SK-N-SH treated with all-trans-retinoic acid at 6 μM for 48 hours (cell line): ENCODE results near the gene CELF4.

Source experiments
- ATAC-seq: fragments of 200-7000 bp; cut with Tn5 transposase; 3 replicates; pipeline ENCODE4 v1.9.1; 2020; ENCODE audit warnings: mild to moderate bottlenecking, moderate library complexity
- ARNTL ChIP-seq: fragments of 450-650 bp; formaldehyde crosslinking; IDR thresholded peaks from 2 replicates; pipeline ENCODE4 v1.5.0; 2020; ENCODE audit warnings: low read depth, mild to moderate bottlenecking, moderate library complexity, borderline replicate concordance
- BACH2 ChIP-seq: fragments of 250-450 bp; sonication (Bioruptor Pico); IDR thresholded peaks from 2 replicates; pipeline ENCODE4 v1.9.0; 2021; ENCODE audit warnings: mild to moderate bottlenecking, borderline replicate concordance
- CSDC2 ChIP-seq: fragments of 250-450 bp; sonication (Bioruptor Pico); IDR thresholded peaks from 2 replicates; pipeline ENCODE4 v1.5.0; 2020; ENCODE audit warnings: mild to moderate bottlenecking, moderate library complexity
- ESRRG ChIP-seq: fragments of 250-450 bp; sonication (Bioruptor Pico); IDR thresholded peaks from 2 replicates; pipeline ENCODE4 v1.6.1; 2021; ENCODE audit warnings: mild to moderate bottlenecking
- GLIS3 ChIP-seq: fragments of 250-450 bp; sonication (Bioruptor Pico); IDR thresholded peaks from 2 replicates; pipeline ENCODE4 v1.5.0; 2020; ENCODE audit warnings: mild to moderate bottlenecking, moderate library complexity
- ISL1 ChIP-seq: fragments of 250-450 bp; sonication (Bioruptor Pico); IDR thresholded peaks from 2 replicates; pipeline ENCODE4 v2.1.2; 2022; ENCODE audit warnings: mild to moderate bottlenecking, moderate library complexity
- OSR1 ChIP-seq: fragments of 250-450 bp; sonication (Bioruptor Pico); IDR thresholded peaks from 2 replicates; pipeline ENCODE4 v1.8.0; 2022; ENCODE audit warnings: moderate library complexity, mild to moderate bottlenecking, inconsistent platforms
- PATZ1 ChIP-seq: fragments of 250-450 bp; sonication (Bioruptor Pico); IDR thresholded peaks from 2 replicates; pipeline ENCODE4 v1.8.0; 2020; ENCODE audit warnings: mild to moderate bottlenecking, moderate library complexity, borderline replicate concordance
- PPARA ChIP-seq: fragments of 250-450 bp; sonication (Bioruptor Pico); IDR thresholded peaks from 2 replicates; pipeline ENCODE4 v1.5.0; 2020; ENCODE audit warnings: mild to moderate bottlenecking, borderline replicate concordance
- RARB ChIP-seq: fragments of 250-450 bp; sonication (Bioruptor Pico); IDR thresholded peaks from 2 replicates; pipeline ENCODE4 v1.8.0; 2021; ENCODE audit warnings: mild to moderate bottlenecking, moderate library complexity
- SNAI2 ChIP-seq: fragments of 250-450 bp; sonication (Bioruptor Pico); IDR thresholded peaks from 2 replicates; pipeline ENCODE4 v1.5.0; 2020; ENCODE audit warnings: mild to moderate bottlenecking, moderate library complexity
- TCF4 ChIP-seq: fragments of 250-450 bp; sonication (Bioruptor Pico); IDR thresholded peaks from 2 replicates; pipeline ENCODE4 v1.8.0; 2021; ENCODE audit warnings: mild to moderate bottlenecking, moderate library complexity, borderline replicate concordance
- TOX ChIP-seq: fragments of 250-450 bp; sonication (Bioruptor Pico); IDR thresholded peaks from 2 replicates; pipeline ENCODE4 v1.8.0; 2021; ENCODE audit warnings: mild to moderate bottlenecking, moderate library complexity, borderline replicate concordance
- ZC3H10 ChIP-seq: fragments of 250-450 bp; sonication (Bioruptor Pico); IDR thresholded peaks from 2 replicates; pipeline ENCODE4 v1.5.1; 2021; ENCODE audit warnings: mild to moderate bottlenecking, moderate library complexity
- ZFP3 ChIP-seq: fragments of 250-450 bp; sonication (Bioruptor Pico); IDR thresholded peaks from 2 replicates; pipeline ENCODE4 v1.5.0; 2020; ENCODE audit warnings: mild to moderate bottlenecking, moderate library complexity
- ZFP30 ChIP-seq: fragments of 450-650 bp; formaldehyde crosslinking; IDR thresholded peaks from 2 replicates; pipeline ENCODE4 v1.5.0; 2022; ENCODE audit warnings: mild to moderate bottlenecking, moderate library complexity
- ZNF565 ChIP-seq: fragments of 450-650 bp; formaldehyde crosslinking; conservative IDR thresholded peaks from 2 replicates; pipeline ENCODE4 v1.5.0; 2020; ENCODE audit warnings: low read depth, mild to moderate bottlenecking, moderate library complexity
- ZNF70 ChIP-seq: fragments of 450-650 bp; formaldehyde crosslinking; IDR thresholded peaks from 2 replicates; pipeline ENCODE4 v1.5.0; 2020; ENCODE audit warnings: mild to moderate bottlenecking, moderate library complexity
- ZNF8 ChIP-seq: fragments of 450-650 bp; formaldehyde crosslinking; IDR thresholded peaks from 2 replicates; pipeline ENCODE4 v1.5.0; 2020; ENCODE audit warnings: mild to moderate bottlenecking, moderate library complexity
- TF ChIP-seq, protein P1 (sequence below): fragments of 250-450 bp; sonication (Bioruptor Pico); IDR thresholded peaks from 2 replicates; pipeline ENCODE4 v1.5.1; 2020; ENCODE audit warnings: low read depth, mild to moderate bottlenecking, moderate library complexity
- TF ChIP-seq, protein P2 (sequence below): fragments of 250-450 bp; sonication (Bioruptor Pico); IDR thresholded peaks from 2 replicates; pipeline ENCODE4 v1.8.0; 2021; ENCODE audit warnings: low read depth, mild to moderate bottlenecking, moderate library complexity, borderline replicate concordance
- TF ChIP-seq, protein P3 (sequence below): fragments of 250-450 bp; sonication (Bioruptor Pico); IDR thresholded peaks from 2 replicates; pipeline ENCODE4 v1.5.0; 2020; ENCODE audit warnings: mild to moderate bottlenecking, moderate library complexity
- TF ChIP-seq, protein P4 (sequence below): fragments of 250-450 bp; sonication (Bioruptor Pico); IDR thresholded peaks from 2 replicates; pipeline ENCODE4 v1.5.1; 2021; ENCODE audit warnings: mild to moderate bottlenecking, moderate library complexity

CELF4 gene

GRCh38 chr18:37508207-37508606 lies 57.4 kb downstream of the CELF4 start (continued):
- TF ChIP-seq GLIS3: no peak

DNA sequence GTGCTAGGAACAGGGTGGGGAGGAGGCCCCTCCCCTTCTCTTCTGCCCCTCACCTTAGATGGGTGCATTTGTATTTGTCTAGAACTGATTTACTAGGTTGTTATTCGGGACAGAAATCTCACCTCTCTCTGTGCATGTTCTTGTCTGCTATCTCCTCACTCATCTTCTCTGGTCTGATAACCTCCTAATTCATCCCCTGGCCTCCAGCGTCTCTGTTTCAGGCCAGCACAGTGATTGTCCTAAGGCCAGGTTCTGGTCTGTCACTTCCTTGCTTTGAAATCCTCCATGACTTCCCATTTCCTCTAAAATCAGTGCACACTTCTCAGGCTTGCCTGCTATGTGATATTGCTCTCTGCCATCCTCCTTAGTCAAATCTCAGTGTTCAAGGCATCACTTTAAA lies 58.4 kb downstream of the CELF4 start:
- TF ChIP-seq ISL1 (CRISPR knock-in tag) (no peak), CSDC2 (CRISPR knock-in tag) (no peak), ZNF70 (CRISPR knock-in tag) (peak; percentile 74; the same call in 1 of the 2 replicates)
- no peak for ATAC-seq

- TF ChIP-seq ZNF8 (CRISPR knock-in tag) (no peak), SNAI2 (CRISPR knock-in tag) (no peak), ARNTL (CRISPR knock-in tag) (no peak), ISL1 (CRISPR knock-in tag) (no peak), GLIS3 (no peak), ZFP3 (CRISPR knock-in tag) (no peak), ZC3H10 (no peak), TOX (CRISPR knock-in tag) (no peak), ZFP30 (CRISPR knock-in tag) (no peak), PATZ1 (no peak), RARB (no peak)
- no peak for ATAC-seq
Observed at GRCh38 chr18:37506001-37506400, 59.6 kb downstream of the CELF4 start.

DNA sequence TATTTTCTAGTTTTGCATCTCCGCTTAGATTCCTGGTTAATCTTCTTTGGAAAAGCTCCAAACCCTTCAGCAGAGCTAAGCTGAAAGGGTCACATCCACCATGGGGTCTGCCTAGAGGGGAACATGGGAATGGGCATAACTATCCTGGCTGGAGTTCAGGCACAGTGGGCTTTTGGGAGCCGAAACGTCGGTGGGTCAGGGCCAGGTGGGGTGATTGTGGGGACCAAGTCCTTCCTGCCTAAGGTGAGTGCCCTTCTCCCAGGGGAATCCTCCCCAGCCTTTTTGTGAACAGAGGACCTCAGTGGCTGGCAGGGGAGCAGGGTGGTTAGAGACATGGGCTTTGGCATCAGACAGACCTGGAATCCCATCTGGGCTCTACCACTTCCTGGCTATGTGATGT lies 60.3 kb downstream of the CELF4 start:
- ATAC-seq: no peak
- TF ChIP-seq RARB: no peak
- no peak for TF ChIP-seq ARNTL (CRISPR knock-in tag)
- TF ChIP-seq TCF4: no peak
- no peak for TF ChIP-seq ZNF70 (CRISPR knock-in tag)
- TF ChIP-seq, protein P1, sequence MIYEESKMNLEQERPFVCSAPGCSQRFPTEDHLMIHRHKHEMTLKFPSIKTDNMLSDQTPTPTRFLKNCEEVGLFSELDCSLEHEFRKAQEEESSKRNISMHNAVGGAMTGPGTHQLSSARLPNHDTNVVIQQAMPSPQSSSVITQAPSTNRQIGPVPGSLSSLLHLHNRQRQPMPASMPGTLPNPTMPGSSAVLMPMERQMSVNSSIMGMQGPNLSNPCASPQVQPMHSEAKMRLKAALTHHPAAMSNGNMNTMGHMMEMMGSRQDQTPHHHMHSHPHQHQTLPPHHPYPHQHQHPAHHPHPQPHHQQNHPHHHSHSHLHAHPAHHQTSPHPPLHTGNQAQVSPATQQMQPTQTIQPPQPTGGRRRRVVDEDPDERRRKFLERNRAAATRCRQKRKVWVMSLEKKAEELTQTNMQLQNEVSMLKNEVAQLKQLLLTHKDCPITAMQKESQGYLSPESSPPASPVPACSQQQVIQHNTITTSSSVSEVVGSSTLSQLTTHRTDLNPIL (CRISPR knock-in tag): no peak
- no peak for TF ChIP-seq BACH2 (CRISPR knock-in tag)
- TF ChIP-seq OSR1 (CRISPR knock-in tag): no peak
- no peak for TF ChIP-seq ZNF565 (CRISPR knock-in tag)
- TF ChIP-seq, protein P2, sequence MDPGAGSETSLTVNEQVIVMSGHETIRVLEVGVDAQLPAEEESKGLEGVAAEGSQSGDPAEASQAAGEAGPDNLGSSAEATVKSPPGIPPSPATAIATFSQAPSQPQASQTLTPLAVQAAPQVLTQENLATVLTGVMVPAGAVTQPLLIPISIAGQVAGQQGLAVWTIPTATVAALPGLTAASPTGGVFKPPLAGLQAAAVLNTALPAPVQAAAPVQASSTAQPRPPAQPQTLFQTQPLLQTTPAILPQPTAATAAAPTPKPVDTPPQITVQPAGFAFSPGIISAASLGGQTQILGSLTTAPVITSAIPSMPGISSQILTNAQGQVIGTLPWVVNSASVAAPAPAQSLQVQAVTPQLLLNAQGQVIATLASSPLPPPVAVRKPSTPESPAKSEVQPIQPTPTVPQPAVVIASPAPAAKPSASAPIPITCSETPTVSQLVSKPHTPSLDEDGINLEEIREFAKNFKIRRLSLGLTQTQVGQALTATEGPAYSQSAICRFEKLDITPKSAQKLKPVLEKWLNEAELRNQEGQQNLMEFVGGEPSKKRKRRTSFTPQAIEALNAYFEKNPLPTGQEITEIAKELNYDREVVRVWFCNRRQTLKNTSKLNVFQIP (CRISPR knock-in tag): no peak
- no peak for TF ChIP-seq PPARA (CRISPR knock-in tag)
- no peak for TF ChIP-seq ISL1 (CRISPR knock-in tag)
- TF ChIP-seq ZC3H10: no peak
- TF ChIP-seq SNAI2 (CRISPR knock-in tag): no peak
- TF ChIP-seq, protein P3, sequence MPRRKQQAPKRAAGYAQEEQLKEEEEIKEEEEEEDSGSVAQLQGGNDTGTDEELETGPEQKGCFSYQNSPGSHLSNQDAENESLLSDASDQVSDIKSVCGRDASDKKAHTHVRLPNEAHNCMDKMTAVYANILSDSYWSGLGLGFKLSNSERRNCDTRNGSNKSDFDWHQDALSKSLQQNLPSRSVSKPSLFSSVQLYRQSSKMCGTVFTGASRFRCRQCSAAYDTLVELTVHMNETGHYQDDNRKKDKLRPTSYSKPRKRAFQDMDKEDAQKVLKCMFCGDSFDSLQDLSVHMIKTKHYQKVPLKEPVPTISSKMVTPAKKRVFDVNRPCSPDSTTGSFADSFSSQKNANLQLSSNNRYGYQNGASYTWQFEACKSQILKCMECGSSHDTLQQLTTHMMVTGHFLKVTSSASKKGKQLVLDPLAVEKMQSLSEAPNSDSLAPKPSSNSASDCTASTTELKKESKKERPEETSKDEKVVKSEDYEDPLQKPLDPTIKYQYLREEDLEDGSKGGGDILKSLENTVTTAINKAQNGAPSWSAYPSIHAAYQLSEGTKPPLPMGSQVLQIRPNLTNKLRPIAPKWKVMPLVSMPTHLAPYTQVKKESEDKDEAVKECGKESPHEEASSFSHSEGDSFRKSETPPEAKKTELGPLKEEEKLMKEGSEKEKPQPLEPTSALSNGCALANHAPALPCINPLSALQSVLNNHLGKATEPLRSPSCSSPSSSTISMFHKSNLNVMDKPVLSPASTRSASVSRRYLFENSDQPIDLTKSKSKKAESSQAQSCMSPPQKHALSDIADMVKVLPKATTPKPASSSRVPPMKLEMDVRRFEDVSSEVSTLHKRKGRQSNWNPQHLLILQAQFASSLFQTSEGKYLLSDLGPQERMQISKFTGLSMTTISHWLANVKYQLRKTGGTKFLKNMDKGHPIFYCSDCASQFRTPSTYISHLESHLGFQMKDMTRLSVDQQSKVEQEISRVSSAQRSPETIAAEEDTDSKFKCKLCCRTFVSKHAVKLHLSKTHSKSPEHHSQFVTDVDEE (CRISPR knock-in tag): no peak
- TF ChIP-seq ZFP3 (CRISPR knock-in tag): no peak
- TF ChIP-seq, protein P4, sequence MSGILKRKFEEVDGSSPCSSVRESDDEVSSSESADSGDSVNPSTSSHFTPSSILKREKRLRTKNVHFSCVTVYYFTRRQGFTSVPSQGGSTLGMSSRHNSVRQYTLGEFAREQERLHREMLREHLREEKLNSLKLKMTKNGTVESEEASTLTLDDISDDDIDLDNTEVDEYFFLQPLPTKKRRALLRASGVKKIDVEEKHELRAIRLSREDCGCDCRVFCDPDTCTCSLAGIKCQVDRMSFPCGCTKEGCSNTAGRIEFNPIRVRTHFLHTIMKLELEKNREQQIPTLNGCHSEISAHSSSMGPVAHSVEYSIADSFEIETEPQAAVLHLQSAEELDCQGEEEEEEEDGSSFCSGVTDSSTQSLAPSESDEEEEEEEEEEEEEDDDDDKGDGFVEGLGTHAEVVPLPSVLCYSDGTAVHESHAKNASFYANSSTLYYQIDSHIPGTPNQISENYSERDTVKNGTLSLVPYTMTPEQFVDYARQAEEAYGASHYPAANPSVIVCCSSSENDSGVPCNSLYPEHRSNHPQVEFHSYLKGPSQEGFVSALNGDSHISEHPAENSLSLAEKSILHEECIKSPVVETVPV: no peak
- TF ChIP-seq TOX (CRISPR knock-in tag): no peak
- no peak for TF ChIP-seq CSDC2 (CRISPR knock-in tag)
- TF ChIP-seq ESRRG (CRISPR knock-in tag): no peak
- no peak for TF ChIP-seq ZFP30 (CRISPR knock-in tag)
- TF ChIP-seq, all 23 proteins: peak for 0
